Erythroblast (primary cell): ENCODE data around the gene SRPK2.

Experiments
- GATA1 ChIP-seq: IDR thresholded peaks from 2 replicates; pipeline ENCODE4 v1.6.1; 2011; ENCODE audit warnings: low read depth, mild to moderate bottlenecking, control low read depth, low read length, moderate library complexity
- POLR2A ChIP-seq: IDR thresholded peaks from 2 replicates; pipeline ENCODE4 v1.6.1; 2011; ENCODE audit warnings: mild to moderate bottlenecking, low read length

- TF ChIP-seq POLR2A (no peak), GATA1 (no peak)
These were observed 1.2 kb upstream of the SRPK2 start for GRCh38 chr7:105389889-105390288.
